ENCODE data around the gene PTBP2.

PTBP2 gene

GRCh38 chr1:96721416-96722160, at the start of gene PTBP2:
Gene PTBP2, plus strand, starts transcription at chr1:96721784. Its CDS starts 81 bp downstream, at chr1:96721865.
- peak; percentile 48 for DNase-seq

- no peak for DNase-seq
Measured at GRCh38 chr1:96674915-96675314, 46.7 kb upstream of the PTBP2 start.

GRCh38 chr1:96682056-96682455, 39.5 kb upstream of the PTBP2 start:
- DNase-seq = no peak

- DNase-seq = no peak
Measured at GRCh38 chr1:96683931-96684330, 37.7 kb upstream of the PTBP2 start.

GRCh38 chr1:96684744-96685143, 36.8 kb upstream of the PTBP2 start:
- DNase-seq = no peak

- DNase-seq = no peak
Measured at GRCh38 chr1:96688767-96689166, 32.8 kb upstream of the PTBP2 start.

- no peak for DNase-seq
Measured at GRCh38 chr1:96695954-96696353, 25.6 kb upstream of the PTBP2 start.

GRCh38 chr1:96698342-96698983, 23.1 kb upstream of the PTBP2 start:
- DNase-seq = no peak

GRCh38 chr1:96703186-96703585, 18.4 kb upstream of the PTBP2 start:
- no peak for DNase-seq

- no peak for DNase-seq
Measured at GRCh38 chr1:96707023-96707422, 14.6 kb upstream of the PTBP2 start.

- no peak for DNase-seq
Measured at GRCh38 chr1:96708482-96708881, 13.1 kb upstream of the PTBP2 start.

- no peak for DNase-seq
Measured at GRCh38 chr1:96710708-96711477, 10.7 kb upstream of the PTBP2 start.

- no peak for DNase-seq
Measured at GRCh38 chr1:96713649-96714048, 7.9 kb upstream of the PTBP2 start.

- DNase-seq = no peak
Measured at GRCh38 chr1:96714881-96715280, 6.7 kb upstream of the PTBP2 start.

GRCh38 chr1:96715482-96715881, 6.1 kb upstream of the PTBP2 start:
- DNase-seq = no peak

GRCh38 chr1:96721053-96721415, 550 bp upstream of the PTBP2 start:
- DNase-seq = no peak

GRCh38 chr1:96722161-96722922, 758 bp downstream of the PTBP2 start:
- peak; percentile 4 for DNase-seq

GRCh38 chr1:96722958-96723357, 1.4 kb downstream of the PTBP2 start:
- no peak for DNase-seq

GRCh38 chr1:96723377-96723776, 1.8 kb downstream of the PTBP2 start:
- no peak for DNase-seq

- DNase-seq = no peak
Measured at GRCh38 chr1:96723936-96724335, 2.4 kb downstream of the PTBP2 start.

GRCh38 chr1:96727860-96728259, 6.3 kb downstream of the PTBP2 start:
- no peak for DNase-seq

GRCh38 chr1:96730574-96731298, 9.2 kb downstream of the PTBP2 start:
- no peak for DNase-seq

All from NCI-H1417 treated with DMSO at 0.1 percent for 48 hours (cell line).